ENCODE data around the gene CCDC91.

DNA sequence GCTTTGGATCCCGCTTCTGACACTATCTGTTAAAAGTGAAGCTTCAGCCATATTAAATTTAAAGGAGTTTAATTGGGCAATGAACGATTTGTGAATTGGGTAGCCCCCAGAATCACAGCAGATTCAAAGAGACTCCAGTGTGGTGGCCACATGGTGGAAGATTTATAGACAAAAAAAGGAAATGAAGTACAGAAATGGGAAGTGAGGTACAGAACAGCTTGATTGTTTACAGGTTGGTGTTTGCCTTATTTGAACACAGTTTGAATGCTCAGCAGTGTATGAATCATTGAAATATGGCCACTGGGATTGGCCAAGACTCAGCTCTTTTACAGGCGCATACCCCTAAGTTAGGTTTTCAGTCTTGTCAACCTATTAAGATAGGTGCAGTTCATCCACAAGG lies 21.9 kb downstream of the CCDC91 start:
- TF ChIP-seq TARDBP (IDR thresholded peaks at IDR 0.05) (no peak), HDGF (IDR thresholded peaks at IDR 0.05; ENCODE audit: borderline replicate concordance) (no peak), L3MBTL2 (conservative IDR thresholded peaks at IDR 0.05) (no peak), ZNF384 (IDR thresholded peaks at IDR 0.05) (no peak)
